Astrocyte (in vitro differentiated cells and primary cell): ENCODE data around the gene TRIM8.

Experiments used
- EZH2 ChIP-seq: IDR thresholded peaks from 2 replicates; pipeline ENCODE4 v1.6.1; 2012; ENCODE audit warnings: mild to moderate bottlenecking, low read length, inconsistent platforms; ENCODE audit not compliant: insufficient read depth
- TF ChIP-seq, protein P1 (sequence below): IDR thresholded peaks from 2 replicates; pipeline ENCODE4 v1.5.1; 2011; ENCODE audit warnings: low read depth, mild to moderate bottlenecking, inconsistent platforms, low read length, moderate library complexity; ENCODE audit not compliant: insufficient read depth

DNA sequence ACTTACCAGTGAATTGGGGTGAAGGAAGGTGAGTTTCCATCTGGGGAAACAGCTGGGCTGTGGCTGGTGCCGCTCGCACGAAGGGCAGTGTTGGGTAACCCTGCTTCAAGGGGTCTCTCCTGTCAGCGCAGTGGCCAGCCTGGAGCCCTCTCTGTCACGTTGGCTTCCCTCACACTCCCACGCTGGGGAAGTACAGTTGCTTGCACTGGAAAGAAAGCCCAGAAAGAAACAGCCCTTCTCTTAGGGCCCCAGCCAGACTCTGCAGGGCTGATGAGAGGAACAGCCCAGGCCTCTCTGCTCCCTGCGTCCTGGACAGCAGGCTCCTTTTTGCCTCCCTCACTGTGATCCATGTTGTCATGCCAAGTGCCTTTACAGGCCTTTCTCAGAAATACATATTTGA is 40.3 kb upstream of the TRIM8 start:
- TF ChIP-seq, protein P1, sequence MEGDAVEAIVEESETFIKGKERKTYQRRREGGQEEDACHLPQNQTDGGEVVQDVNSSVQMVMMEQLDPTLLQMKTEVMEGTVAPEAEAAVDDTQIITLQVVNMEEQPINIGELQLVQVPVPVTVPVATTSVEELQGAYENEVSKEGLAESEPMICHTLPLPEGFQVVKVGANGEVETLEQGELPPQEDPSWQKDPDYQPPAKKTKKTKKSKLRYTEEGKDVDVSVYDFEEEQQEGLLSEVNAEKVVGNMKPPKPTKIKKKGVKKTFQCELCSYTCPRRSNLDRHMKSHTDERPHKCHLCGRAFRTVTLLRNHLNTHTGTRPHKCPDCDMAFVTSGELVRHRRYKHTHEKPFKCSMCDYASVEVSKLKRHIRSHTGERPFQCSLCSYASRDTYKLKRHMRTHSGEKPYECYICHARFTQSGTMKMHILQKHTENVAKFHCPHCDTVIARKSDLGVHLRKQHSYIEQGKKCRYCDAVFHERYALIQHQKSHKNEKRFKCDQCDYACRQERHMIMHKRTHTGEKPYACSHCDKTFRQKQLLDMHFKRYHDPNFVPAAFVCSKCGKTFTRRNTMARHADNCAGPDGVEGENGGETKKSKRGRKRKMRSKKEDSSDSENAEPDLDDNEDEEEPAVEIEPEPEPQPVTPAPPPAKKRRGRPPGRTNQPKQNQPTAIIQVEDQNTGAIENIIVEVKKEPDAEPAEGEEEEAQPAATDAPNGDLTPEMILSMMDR = no peak
- no peak for TF ChIP-seq EZH2
